HEK293T (cell line): ENCODE measurements around the gene SNHG17.

Experiments
- FOXM1 ChIP-seq: fragments of 450-650 bp; IDR thresholded peaks from 2 replicates; pipeline ENCODE4 v1.6.1; 2017; ENCODE audit warnings: mild to moderate bottlenecking, borderline replicate concordance
- SP1 ChIP-seq: fragments of 450-650 bp; IDR thresholded peaks from 2 replicates; pipeline ENCODE4 v1.6.1; 2017

- no peak for TF ChIP-seq FOXM1
- TF ChIP-seq SP1, result no peak
Measured at GRCh38 chr20:38477747-38478146, 42.6 kb upstream of the SNHG17 start.
